GM21526 (cell line): Measurements from ENCODE around the gene TMBIM1.
"Not testable (repeated sequence)": the region's sequence is repeated elsewhere in the genome, so short reads cannot be mapped to it uniquely, and the experiment has no call there.

Experiments
- ATAC-seq: cut with Tn5 transposase; IDR thresholded peaks from one replicate; pipeline ENCODE4 v1.9.1; 2021; ENCODE audit warnings: moderate library complexity; ENCODE audit not compliant: unreplicated experiment, low FRiP score

The TMBIM1 gene

DNA sequence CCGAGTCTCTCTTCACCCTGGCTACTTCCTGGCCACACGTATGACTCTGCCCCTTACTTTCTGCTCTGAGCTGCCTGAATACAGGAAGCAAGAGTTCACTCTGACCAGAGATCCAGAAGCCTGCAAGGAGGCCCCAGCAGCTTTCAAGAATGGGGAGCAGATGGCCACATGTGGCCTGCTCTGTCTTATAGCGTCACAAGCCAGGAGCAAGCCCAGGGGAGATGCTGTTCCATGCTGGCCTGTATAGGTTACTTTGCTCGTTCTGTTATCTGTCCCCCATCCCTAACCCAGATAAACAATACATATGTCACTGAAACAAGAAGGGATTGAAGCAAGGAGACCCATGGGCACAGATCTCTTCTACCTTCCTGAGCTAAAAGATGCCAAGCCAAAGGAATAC lies 17.7 kb downstream of the TMBIM1 start:
- no peak for ATAC-seq

DNA sequence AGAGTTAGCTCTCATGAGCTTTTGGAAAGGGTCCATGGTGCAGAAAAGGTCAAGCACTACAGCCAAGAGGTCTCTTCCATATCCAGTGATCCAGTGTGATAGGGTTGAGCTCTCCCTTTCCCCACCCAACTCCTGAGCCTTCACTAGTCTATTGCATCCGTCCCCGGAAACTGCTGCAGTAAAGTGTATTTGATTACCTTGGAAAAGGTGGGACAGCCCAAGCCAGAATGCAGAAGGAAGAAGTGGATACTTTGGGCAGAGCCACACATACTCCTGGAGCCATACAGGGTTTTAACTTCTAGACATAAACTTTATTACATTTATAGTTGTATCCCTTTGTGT lies 18.4 kb downstream of the TMBIM1 start:
- ATAC-seq, result no peak

DNA sequence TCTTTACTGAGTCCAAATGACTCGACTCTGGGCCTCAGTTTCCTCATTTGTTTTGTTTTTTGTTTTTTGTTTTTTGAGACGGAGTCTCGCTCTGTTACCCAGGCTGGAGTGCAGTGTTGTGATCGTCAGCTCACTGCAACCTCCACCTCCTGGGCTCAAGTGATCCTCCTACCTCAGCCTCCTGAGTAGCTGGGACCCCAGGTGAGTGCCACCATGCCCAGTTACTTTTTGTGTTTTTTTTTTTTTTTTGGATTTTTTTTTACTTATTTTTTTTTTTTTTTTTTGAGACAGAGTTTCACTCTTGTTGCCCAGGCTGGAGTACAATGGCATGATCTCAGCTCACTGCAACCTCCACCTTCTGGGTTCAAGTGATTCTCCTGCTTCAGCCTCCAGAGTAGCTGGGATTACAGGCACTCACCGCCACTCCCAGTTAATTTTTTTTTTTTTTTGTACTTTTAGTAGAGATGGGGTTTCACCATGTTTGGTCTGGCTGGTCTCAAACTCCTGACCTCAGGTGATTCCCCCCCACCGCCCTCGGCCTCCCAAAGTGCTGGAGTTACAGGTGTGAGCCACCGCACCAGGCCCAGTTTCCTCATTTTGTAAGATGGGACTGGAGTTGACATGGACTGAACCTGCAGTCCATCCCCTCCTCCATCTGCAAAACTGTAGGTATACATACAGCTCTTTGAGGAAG lies 18.9 kb downstream of the TMBIM1 start:
- not testable (repeated sequence) for ATAC-seq

DNA sequence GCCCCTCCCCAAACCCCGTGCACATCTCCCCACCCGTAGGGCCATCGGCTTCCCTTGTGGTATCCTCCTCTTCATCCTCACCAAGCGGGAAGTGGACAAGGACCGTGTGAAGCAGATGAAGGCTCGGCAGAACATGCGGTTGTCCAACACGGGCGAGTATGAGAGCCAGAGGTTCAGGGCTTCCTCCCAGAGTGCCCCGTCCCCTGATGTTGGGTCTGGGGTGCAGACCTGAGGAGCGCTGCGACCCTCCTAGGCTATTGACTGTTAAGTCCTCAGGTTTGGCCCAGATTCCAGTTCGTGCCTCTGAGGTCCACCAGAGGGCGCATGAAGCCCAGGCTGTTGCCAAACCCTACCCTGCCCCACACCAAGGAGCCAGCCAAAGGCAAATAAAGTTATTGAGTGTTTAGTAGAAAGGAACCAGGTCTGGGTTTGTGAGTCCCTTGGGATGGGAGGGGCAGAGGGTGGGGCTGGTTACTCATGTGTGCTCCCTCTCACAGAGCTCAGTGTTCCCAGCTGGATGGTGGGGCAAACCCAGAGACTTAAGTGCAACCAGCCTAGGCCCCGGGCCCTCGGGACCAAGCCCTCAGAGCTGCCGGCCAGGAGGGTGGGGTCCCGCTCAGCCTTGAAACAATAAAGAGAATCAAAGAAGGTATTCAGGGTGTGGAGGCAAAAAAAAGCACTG lies 19.6 kb downstream of the TMBIM1 start:
- no peak for ATAC-seq

DNA sequence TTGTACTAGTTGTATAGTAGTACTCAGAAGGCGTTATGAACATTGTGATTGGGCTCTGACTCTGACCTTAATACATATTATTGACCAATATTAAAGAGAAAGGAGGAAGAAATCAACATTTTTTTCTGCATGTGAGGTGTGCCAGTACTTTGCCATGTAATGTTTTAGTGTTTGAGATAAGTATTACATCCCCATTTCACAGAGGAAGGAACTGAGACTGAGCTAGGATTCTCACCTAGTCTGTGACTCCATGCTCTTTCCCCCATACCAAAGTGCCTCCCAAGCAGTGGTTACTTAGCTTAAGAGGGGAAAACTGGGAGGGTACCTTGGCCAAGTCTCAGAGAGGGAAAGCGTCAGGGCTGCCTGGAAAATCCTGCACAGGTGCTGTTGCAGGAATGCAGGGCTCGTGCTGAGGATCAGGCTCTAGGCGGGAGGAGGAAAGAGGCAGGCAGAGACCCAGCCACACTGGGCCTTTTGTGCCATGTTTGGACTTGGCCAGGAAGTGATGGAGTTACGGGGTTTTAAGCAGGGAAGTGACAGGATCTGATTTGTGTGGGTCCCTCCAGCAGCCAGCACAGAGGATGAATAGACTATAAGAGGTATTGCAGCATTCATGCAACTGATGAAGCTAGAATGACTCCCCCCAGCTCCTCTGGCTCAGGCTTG lies 20.3 kb downstream of the TMBIM1 start:
- no peak for ATAC-seq

DNA sequence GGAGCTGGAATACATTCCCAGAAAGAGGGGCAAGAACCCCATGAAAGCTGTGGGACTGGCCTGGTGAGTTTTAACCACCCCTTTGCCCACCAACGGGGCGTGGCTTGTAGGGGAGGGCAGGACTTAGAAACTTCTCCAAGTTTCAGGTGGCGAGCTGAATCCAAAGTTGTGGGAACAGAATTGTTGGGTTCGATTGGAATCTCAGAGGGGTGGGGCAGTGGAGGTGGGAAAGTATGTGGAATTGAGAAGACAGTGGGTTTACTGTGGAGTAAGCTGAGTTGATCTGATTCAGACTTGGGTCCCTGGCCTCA lies 20.9 kb downstream of the TMBIM1 start:
- no peak for ATAC-seq

DNA sequence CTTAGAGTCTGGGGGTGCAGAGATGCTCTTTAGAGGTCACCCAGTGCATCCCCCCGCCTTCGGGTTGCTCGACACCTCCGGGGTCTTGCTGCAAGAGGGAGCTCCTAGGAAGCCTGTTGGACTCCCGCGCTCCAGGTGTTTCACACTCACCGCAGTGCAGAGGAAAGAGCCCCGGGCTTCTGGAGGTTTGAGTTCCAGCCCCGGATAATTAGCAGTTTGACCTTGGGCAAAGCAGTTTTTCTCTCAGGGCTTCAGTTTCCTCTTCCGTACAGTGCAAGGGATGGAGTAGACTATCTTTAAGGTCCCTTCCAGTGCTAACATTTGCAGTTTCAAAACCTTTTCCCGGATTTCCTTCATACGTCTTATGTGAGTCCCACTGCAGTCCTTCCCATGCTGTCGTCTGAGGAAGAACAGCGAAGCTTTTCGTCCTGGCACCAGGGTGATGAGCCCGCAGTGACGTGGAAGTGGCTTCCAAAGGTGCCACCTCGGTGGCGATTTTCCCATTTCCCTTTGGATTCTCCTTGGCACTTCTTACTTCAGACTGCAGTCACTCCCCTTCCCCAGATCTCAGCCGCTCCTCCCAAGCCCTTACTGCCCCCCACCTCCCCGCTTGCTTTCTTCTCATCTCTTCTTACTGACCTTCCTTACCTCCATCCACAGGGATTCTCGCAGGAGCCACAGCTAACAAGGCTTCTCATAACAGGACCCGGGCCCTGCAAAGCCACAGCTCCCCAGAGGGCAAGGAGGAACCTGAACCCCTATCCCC lies 21.4 kb downstream of the TMBIM1 start:
- ATAC-seq, result no peak

DNA sequence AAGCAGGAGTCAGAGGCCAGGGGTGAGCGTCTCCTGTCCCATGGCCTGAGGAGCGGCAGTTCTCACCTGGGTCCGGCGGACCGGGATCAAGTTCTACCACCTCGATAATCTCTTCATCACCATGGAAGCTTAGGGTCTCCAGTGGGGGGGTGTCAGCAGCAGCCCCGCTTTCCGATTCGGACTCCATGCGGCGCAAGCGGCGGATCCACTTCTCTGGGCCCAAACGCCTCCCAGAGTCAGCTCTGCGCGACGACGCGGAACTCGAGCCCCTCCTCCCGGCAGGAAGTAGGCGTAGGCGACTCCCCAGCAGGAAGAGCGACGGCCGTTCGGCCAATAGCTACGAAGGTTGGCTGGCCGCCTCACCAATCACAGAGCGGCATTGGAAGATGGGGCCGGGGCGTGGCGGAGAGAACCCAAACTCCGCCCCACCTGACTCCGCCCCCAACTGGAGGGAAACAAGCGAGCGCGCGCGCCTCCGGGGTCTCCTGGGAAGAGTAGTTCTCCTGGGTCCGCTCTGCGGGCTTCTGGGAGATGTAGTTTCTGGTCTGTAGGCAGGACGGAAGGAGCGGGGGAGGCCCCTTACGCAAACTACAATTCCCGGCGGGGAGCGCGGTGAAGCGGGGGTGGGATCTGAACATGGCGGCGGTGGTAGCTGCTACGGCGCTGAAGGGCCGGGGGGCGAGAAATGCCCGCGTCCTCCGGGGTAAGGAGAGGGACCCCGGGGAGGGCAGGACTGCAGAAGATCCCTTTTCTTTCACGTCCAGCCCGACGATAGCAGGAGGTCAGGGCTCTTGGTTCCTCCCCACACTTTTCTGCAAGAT lies 22.2 kb downstream of the TMBIM1 start, which contains the start of the genes AAMP and PNKD:
Gene AAMP (minus strand): TSS at position 238 of the 821 bp plus-strand sequence. CDS start 51 bp downstream, at position 187.
Gene PNKD (plus strand): TSS at position 620 of the 821 bp plus-strand sequence. CDS start 17 bp downstream, at position 637.
- peak; percentile 82 for ATAC-seq

DNA sequence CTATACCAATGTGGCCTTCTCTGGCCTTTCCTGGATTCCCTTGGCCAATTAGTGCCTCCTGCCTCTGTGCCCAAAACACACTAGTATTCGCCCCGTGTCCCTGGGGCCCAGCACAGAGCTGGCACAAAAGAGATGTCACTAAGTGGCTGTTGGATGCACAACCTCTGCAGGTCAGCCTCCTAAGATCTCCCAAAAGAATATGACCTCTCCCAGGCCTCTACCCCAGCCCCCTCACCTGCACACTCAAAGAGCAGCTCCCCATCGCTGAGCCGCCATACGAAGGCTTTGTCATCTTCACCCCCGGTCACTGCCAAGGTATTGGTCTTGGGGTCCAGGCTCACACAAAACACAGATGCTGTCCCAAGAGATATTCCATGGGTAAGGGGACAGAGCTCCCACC lies 25.0 kb downstream of the TMBIM1 start:
- ATAC-seq, result no peak

DNA sequence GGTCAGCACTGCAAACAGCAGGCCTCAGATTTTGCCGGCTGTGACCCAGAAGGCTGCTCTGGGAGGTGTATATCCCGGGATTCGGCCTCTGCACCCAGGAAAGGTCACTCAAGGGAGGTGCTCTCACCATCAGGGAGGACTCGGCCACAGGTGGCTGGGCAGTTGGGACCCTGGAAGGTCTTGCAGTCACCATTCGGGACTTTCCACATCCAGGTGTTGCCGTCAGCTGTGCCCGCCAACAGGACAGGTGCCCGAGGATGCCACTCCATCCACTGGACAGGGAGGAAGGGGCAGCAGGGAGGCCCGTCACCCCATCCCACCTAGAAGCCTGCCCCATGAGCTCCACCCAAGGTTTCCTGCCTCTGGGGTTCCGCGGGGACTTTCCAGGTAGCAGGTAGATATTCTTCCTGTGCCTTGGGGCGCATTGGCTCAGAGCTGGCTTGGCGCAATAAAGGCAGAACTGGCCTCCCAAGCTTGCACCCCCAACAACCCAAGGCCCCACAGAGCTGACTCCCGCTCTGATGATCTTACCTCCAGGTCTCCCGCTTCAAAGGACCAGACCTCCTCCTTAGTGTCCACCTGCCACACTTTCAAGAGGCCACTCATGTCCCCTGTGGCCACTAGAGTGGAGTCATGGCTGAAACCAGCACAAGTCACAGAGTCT lies 25.9 kb downstream of the TMBIM1 start:
- no peak for ATAC-seq

DNA sequence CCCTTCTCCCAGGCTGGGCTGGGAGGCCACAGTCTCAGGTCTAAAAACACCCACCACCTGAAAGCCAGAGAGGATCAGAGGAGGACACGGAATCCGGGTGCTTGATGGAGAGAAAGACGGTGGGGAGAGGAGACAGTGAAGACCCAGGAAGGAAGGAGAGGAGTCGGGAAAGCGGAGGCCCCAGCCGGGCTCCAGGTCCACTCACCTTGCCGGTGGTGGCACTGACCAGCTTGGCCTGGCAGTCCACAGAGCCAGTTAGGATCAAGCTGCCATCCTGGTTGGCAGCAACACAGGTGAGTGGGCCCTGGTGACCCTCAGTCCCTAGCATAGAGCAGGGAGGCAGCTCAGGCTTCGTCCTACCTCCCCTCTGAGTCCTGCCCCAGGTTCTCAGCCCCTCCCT lies 26.7 kb downstream of the TMBIM1 start:
- ATAC-seq, result no peak

DNA sequence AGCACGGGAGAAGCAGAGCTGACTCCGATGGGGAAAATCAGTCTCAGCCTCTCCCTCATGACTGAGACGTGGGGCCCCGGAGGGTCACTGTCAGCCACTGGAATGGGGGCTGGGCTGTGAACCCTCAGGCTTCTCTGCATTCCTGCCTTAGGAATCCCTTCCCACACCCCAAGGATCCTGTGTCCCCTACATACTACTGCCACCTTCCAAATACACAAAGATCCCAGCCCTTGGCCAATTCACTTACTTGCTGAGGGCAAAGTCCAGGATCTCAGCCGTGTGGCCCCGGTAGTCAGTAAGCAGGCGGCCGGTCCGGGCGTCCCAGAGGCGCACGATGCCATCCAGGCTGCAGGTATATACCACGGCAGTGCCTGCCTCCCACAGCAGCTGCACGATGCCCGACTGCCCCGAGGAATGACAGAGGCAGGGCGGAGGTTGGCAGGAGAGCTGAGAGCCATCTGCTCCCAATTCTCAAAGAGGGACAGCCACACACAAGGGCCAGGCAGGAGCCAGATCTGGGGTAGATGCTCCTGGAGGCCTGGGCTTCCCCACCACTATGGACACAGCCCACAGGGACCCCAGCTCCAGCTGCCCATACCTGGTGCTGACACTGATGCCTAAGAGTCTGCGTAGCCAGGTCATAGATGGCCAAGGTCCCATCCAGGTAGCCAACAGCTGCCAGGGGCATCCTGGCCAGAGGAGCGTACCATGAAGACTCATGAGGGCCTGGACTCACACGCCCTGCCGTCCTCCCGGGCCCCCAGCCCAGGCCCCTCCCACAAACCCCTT lies 27.3 kb downstream of the TMBIM1 start:
- ATAC-seq, result no peak

DNA sequence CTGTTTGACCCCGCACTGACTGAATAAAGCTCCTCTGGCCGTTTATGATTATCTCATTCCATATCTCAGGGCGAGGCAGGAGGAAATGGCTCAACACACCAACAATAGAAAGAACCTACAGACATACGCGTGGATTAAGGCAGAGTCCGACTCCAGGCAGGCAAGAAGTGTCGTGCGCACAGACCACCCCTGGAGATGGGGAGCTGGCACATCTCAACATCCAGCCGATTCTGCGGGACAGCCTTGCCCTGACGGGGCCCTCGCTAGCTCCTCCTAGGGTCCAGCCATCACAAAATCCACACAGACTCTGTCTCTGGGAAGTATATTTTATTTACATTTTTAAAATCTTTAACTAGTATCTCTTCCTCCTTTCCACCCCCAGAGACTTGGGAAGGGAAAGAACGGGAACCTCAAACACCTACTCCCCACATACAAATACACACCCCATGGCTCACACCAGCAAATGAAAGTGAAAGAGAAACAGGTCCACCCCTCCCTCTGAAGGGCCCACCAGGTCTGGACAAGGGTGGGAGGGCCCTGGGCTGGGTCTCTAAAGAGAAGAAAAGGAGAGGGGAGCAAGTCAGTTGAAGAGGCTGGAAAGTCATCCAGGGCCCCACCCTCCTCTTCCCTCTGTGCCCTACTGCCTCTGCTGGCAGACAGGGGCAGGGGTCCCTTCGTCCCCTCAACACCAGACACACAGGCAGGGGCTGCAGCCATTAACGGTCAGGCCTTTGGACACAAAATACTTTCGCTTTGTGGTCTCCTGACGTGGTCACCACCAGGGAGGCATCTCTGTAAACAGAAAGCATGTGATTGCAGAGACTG lies 28.3 kb downstream of the TMBIM1 start:
- no peak for ATAC-seq

DNA sequence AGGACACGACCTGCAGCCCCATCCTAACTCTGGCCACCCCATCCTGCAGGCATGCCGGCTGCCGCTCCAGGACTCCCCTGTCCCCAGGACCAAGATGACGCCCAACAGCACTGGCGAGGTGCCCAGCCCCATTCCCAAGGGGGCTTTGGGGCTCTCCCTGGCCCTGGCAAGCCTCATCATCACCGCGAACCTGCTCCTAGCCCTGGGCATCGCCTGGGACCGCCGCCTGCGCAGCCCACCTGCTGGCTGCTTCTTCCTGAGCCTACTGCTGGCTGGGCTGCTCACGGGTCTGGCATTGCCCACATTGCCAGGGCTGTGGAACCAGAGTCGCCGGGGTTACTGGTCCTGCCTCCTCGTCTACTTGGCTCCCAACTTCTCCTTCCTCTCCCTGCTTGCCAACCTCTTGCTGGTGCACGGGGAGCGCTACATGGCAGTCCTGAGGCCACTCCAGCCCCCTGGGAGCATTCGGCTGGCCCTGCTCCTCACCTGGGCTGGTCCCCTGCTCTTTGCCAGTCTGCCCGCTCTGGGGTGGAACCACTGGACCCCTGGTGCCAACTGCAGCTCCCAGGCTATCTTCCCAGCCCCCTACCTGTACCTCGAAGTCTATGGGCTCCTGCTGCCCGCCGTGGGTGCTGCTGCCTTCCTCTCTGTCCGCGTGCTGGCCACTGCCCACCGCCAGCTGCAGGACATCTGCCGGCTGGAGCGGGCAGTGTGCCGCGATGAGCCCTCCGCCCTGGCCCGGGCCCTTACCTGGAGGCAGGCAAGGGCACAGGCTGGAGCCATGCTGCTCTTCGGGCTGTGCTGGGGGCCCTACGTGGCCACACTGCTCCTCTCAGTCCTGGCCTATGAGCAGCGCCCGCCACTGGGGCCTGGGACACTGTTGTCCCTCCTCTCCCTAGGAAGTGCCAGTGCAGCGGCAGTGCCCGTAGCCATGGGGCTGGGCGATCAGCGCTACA lies 29.4 kb downstream of the TMBIM1 start:
- ATAC-seq, result no peak

DNA sequence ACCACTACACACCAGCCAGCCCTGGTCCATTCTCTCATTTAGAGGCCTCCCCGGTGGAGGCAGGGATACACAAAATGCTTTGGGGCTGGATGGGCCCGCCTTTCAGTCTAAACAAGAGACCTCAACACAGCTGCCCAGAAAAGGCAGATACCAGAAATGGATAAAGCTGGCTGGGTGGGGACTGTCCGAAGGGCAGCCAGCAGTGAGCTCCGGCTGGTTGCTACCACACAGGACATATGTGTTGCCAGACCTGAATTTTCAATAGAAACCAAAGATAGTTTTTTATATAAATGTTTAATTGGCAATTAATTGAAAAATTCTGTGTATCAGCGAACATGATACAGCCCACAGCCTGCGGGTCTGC lies 30.1 kb downstream of the TMBIM1 start:
- no peak for ATAC-seq

DNA sequence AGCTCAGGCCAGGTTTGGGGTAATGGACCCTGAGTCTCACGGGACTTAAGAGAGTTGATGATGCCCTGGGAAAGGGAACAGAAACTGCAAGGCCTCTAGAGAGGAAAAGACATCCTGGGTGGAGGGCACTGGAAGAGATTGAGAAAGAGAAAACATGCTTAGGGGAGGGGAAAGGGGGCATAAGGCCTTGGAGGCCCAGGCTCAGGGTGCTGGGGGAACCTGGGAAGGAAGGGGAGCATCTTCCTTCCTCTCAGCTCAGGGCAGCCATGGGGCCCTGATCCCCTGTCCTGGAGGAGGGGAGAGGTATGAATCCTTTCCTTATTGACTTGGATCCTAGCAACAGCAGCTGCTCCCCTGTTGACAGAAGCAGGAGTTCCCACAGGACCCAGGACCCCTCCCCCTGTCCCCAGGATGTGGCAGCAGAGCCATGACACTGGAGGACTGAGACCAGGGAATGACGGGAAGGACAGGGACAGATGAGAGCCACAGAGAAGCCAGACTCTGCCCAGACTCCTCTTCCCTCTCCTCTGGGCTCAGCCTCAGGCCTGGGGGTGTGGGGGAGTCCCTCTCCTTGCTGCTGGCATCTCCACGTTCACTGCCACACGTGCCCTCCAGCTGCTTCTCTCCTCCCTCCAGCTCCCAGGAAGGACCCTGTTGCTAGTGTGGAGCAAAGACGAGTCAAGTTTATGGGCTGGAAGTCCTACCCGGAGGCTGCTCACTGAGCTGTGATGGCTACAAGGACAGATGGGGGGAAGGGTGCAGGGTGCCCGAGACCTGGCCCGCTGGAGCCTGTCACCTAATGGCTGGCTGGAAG lies 30.7 kb downstream of the TMBIM1 start:
- ATAC-seq, result no peak
